ENCODE measurements around the gene PTDSS2.
"Not testable (repeated sequence)": the region's sequence is repeated elsewhere in the genome, so short reads cannot be mapped to it uniquely, and the experiment has no call there.

The PTDSS2 gene

DNA sequence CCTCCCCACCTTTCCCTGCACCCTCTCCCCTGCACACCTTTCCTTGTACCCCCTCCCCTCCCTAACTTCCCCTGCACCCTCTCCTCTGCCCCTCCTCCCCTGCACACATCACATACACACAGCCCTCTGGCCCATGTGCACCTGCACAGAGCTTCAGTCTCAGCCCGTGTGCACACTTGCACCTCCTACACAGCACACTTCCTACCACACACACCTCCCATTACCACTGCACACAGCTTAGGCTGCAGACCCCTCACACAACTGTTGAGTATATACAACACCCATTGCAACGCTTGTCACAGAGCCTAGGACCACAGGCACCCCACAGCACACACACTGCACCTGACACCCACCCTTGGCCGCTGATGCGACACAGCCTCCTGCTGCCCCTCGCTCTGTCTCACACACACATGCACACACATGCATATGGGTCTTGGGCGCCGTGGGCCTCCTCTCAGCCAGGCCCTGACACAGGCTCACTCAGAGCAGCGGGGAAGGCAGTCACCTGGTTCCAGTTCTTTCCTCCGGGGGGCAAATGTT, 35.7 kb upstream of the PTDSS2 start:
- no peak for DNase-seq

DNA sequence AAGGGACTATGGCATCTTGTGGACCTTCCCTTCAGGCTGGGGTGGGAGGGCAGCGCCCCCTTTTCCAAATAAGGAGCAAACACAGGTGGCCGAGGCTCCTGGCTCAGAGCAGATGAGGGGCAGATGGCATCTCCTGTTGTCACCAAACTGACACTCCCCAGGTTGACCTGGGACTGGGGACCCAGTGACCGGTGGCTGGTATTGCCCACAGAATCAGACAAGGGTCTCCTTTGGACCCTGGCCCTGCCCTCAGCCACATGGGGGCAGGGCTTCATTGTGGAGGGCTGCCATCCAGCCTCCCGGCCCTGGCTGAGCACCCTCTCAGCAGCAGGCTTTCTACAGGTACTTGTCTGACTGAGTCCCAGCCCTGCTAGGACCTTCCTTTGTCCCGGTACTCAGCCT, 34.4 kb upstream of the PTDSS2 start:
- no peak for DNase-seq

DNA sequence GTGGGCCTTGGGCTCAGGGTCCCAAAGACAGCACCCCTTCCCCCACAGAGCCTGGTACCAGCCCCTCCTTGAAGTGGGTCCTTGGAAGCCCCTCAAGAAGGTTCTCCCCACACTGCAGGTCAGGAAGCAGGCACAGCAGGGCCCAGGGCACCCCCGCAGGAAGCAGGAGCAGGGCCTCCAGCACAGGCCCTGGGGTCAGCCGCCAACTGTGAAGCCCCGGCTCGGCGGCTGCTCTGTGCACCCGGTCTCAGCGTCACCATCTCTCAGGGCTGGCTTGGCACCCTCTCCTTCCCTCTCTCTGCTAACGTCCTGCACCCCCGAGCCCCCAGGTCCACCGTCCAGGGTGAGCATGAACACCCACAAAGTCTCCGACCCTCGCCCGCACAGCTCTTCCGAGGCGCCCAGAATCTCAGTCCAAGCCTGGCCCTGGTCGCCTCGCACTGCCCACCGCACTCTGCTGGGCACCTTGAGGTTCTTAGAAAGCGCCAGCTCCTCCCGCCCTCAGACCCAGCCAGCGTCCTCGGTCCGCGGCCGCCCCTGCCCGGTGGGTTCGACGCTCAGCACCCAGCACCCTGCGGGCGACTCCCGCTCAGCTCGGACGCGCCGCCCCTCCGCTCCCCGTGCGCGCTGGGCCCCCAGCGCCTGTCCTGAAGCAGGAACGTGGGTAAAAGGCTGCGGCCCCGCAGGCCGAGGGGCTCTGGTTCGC, 33.9 kb upstream of the PTDSS2 start:
- no peak for DNase-seq

DNA sequence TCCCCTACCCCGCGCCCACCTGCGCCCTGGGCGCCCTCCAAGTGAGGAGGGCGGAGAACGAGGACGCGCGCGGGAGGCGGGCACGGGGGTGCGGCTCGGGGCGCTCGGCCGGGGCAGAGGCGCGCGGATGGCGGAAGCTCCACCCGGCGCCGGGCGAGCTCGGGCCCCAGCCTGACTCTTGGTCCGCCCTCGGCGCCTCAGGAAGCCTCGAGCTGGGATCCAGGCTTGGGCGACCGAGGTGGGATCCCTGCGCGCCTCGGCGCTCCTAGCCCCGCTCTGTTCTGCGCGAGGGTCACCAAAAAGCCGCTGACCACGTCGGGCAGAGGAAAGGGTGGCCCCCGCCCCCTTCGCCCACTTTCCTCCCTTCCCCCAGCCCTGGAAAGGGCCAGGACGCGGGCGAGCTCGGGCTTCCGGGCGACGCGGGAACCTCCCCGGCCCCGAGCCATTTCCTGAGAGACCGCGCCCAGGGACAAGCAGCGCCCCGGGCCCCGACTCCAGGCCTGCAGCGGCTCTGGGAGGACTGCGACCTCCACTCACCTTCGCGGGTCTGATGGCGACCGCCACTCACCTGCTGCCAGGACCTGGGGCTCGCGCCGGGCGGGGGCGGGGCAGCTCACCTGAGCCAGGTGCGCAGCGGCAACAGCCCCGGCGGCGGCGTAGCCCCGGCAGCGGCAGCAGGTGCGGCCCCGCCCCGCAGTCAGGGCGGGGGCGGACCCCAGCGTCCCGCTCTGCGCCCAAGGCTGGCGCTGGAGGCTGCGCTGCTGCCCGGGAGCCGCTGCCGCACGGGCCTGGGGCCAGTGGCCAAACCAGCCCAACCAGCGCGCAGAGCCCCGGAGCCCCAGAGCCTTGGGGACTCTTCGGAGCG, 33.1 kb upstream of the PTDSS2 start:
- DNase-seq, result no peak

DNA sequence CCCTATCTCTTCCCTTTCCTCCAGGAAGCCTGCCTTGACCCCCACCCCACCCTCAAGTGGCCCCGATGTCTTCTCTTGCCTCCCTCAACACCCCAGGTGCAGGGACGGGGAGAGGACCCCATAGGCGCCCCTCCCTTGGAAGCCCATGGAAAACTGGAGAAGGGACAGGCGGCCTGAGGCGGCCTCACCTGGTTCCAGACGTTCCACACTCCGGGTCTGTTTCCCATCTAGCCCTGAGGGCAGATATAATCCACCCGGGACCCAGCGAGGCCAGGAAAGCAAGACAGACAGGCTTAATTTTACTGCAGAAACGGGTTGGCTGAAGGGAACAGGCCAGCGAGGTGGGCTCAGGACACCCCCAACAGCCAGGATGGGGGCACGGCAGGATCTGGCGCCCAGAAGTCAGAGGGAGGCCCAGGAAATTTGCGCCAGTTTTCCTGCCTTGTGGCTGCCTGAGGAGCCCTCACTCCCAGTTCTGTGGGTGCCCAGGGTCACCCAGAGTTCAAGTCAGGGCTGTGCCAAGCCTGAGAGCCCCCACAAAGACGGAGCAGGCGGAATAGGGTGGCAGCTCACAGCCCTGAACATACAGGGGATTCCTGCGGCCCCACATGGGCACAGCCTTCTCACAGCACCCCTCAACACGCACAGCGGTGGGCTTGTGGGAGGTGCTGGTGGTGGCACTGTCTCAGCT, 32.3 kb upstream of the PTDSS2 start:
- no peak for DNase-seq

DNA sequence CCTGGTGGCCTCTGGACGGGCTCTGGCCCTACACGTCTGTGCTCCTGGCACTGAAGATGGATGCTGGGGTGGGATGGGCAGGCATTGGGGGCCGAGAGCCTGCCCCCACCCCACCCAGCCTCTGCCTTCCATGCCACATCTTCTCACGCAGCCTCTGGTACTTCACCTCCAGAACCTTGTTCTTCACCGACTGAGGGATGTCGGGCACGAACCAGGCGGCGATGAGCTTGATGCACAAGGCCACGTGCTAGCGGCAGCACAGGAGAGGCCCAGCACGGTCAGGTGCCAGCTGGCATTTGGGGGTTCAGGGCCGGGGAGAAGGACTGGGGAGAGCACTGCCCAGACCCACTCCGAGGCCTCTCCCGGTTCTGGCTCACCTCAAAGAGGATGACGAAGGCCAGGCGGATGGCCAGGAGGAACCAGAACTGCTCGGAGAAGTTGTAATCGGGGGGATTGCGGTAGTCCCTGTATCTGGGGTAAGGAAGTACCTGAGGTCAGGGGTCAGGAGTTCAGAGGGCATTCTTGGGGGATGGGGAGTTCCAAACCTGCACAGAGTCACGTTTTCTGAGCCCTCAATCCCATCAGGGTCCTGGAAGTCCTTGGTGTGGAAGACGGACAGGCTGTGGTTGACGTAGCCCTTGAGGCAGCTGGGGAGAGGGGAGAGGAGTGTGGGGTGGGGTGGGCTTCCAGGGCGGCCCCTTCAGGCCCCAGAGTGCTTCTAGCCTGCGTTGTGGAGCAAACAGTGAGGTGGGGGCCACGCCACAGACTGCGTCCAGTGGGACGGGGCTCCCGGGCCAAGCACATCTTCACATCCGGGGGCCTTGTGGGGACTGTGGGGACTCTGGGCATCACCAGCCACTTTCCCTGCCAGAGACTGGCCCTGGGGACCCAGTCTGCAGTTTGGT, 31.5 kb upstream of the PTDSS2 start:
- DNase-seq, result no peak

DNA sequence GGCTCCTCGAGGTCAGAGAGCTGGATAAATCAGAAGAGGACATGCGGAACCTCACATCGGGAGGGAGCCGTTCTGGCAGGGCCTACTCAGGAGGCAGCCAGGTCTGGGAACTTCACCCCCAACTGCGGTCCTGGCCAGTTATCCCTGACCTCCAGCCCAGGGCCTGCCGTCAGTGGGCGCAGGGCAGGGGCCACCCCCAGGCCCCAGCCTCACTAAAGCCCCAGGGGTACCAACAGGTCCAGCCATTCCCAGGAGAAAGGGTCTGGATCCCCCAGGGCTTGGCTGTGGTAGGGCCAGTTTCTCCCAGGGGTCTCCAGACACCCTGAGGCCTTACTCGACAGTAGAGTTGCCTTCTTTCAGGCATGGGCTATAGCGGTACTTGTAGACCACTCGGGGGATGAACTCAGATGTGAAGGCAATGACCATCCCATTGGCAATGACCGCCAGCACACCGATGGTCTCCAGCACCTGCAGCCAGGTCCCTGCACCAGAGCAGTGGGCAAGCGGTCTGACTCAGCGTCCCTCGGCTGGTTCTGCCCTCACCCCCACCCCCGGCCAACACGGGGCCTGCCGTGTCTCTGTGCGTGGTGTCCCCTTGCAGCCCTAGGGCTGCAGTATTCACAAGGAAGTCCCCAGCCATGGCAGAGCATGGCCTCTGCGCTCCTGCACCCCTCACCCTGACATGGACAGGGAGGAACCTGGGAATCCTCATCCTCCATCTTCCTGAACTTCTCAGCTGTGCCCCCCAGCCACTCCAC, 30.7 kb upstream of the PTDSS2 start:
- DNase-seq, result no peak

DNA sequence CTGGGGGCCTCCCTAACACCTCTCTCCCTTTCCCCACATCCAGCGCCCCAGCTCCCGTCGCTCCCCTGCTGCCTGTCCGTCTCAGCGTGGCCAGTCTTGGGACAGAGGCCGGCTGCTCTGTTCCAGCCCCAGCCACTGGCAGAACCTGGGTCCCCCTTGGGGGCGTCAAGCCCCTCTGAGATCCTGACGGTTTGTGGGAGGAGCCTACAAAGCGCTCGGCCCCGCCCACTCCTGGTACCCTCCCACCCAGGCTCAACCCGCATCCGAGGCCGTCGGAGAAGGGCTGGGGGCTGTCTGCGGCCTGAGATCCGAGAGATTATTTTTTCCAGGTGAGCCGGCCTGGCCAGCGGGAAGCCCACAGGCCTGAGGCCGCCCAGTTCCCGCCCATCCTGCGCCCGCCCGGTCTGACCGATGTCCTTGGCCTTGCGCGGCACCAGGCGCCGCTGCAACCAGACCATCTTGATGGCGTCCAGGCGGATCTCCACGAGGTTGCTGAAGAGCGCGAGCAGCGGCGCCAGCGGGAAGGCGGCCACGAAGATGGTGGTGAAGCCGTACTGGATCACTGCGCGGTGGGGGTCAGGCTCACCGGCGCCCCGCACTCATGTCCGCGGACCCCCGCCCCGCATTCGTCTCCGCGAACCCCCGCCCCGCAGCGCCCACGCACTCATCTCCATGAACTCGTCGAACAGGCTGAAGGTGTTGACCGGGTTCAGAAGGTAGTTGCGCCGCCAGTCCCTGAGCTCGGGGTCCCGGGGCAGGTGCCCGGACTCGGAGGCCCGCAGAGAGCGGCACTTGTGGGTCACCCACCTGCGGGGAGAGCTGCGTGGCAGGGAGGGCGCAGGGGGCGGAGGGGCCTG, 29.8 kb upstream of the PTDSS2 start:
- DNase-seq, result no peak

DNA sequence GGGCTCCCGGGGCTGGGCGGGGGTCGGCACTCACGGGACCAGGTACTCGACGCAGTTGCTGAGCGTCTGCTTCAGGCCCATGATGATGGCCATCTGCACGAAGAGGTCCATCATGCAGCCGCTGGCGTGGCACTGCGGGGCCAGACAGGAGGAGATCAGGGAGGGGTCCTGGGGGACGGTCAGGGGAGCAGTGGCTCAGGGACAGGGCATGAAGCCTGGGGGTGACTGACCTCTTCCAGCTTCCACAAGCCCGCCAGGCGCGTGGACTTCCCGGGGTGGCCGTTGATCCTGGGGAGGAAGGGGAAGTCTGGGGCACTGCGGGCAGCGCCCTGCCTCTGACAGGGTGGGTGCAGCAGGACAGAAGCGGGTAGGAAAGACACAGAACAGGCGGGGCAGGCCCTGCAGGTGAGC, 29.2 kb upstream of the PTDSS2 start:
- DNase-seq, result no peak

DNA sequence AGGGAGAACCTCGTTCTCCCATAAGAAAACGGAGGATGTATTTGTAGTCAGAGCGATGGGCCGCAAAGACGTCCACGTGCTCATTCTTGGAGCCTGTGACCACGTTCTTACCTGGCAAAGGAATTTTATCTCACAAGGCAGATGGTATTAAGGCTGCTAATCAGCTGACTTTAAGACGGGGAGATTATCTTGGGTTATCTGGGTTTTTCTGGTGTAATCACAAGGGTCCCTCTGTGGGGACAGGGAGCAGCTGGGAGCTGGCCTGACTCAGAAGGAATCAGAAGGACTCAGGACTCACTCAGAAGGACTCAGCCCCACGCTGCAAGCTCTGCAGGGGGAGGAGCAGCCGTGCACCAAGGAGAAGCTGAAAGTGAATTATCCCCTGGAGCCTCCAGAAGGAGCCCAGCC, 27.8 kb upstream of the PTDSS2 start:
- DNase-seq, result no peak

DNA sequence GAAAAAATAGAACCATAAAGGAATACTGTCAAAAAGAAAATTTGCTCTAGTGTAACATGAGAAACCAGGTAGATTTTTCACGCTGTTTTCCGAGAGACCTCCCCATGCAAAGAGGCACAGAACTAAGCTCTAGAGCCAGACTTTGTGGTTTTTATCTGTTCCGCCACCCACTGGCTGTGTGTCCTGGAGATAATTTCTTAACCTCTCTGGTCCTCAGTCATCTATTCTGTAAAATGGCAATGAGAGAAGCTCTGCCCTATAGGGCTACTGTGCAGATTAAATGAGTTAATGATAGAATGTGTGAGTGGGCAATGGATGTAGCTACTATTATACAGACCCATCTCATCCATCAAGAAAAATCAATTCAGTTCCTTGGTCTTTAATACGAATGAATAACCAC, 25.8 kb upstream of the PTDSS2 start:
- no peak for DNase-seq

DNA sequence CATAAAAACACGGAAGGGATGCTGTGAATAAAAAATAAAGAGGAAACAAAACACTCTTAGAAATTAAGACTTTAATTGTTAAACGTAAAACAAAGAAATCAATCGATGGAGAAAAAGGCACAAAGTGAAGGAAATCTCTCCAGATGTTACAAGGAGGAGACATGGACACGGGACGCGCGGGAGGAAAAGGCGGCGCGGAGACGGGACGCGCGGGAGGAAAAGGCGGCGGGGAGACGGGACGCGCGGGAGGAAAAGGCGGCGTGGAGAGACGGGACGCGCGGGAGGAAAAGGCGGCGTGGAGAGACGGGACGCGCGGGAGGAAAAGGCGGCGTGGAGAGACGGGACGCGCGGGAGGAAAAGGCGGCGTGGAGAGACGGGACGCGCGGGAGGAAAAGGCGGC, 25.3 kb upstream of the PTDSS2 start:
- not testable (repeated sequence) for DNase-seq

DNA sequence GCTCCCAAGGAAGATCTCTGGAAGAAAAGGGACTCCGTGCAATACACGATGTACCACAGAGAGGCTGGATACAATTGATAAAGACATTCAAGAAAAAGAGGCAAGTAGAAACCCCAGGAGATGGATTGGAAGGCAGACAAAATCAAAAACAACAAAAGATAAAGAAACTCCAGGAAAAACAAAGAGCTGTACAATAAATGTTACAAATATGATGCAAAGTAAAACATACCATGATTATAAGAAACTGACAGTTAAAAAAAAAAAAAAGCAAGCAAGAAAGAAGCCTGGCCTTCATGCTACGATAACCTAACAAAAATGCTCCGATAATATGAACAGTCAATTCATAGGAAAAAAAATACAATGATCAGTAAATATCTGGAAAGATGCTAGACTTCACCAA, 24.8 kb upstream of the PTDSS2 start:
- no peak for DNase-seq

DNA sequence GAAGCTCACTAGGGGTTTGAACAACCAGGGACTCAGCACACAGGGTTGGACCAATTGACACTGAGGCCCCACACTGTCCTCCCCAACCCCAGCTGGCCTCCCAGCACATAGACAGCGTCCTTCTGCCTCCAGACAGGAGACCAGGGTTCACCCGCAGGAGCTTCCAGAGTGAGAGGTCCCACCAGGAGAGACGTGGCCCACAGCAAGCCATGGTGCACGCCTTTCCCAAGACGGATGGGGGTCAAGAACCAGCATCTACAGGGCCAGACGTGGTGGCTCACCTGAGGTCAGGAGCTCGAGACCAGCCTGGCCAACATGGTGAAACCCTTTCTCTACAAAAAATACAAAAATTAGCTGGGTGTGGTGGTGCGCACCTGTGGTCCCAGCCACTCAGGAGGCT, 23.2 kb upstream of the PTDSS2 start:
- DNase-seq, result no peak

DNA sequence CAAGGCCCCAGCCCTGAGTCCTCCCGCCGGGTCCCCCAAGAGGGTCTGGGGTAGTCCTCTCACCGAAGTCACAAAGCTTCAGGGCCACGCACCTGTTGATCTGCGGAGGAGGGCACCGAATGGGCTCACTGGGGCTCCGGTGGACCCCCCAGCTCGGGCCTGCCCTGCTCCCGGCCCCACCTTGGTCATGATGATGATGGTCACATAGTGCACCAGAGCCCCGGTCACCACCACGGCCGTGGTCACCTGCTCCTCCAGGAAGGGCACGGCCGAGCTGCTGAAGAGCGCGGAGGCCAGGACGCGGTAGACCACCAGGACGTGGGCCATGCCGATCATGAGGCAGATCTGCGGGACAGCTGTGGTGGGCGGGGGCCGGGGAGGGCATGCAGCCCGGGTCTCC, 21.8 kb upstream of the PTDSS2 start:
- DNase-seq, result no peak

DNA sequence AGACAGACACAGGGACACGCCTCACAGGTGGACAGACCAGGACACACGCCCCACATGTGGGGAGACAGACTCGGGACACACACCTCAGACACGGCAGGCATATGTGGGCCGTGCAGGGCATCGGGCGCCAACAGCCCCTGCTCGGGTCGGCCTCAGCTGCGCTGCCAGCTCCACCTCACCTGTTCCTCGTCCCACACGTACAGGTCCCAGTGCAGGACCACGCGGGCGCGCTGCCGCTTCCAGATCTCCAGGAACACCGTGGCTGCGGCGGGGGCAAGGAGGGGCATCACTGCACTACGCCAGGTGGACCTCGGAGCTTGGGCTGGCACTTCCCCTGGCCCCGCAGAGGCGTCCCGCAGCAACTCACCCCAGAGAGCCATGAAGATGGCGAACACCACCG, 20.7 kb upstream of the PTDSS2 start:
- no peak for DNase-seq

DNA sequence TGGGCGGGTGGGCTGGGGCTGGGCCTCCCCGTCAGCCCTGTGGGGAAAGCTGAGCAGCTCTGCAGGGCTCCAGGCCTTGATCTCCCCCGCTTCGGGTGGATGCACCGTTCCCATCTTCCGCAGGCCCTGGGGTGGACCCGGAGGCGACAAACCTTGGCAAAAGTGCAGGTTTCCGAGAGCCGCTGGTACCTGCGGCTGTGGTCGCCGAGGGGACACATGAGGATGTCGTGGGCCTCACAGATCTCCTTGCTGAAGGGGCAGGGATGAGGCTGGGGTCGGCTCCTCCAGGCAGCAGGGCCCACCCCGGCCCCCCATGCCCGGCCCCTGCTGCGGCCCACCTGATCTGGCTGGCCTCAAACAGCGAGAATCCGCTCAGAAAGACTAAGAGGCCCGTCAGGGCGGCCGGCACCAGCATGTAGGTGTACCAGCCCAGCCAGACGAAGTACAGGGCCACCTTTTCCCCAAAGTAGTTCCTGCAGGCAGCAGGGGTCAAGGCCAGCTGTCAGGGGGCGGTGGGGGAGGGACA, 20.1 kb upstream of the PTDSS2 start:
- no peak for DNase-seq

DNA sequence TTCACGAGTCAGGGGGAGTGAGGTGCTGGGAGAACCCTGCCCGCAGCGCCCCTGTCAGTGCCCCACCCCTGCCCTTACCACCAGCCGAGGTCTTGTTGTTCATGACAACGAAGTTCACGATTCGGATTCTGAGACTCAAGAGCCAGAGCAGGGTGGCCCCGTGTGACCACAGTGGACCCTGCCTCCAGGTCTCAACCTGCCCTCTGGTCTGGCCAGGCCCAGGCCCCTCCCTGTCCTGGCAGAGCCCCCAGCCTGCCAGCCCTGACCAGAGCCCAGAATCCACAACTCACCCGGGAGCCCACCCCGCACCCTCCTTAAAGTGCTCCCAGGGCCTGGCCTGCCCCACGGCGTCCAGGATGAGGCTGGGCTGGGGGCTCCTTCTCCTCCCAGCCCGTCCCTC, 18.2 kb upstream of the PTDSS2 start:
- DNase-seq, result no peak

DNA sequence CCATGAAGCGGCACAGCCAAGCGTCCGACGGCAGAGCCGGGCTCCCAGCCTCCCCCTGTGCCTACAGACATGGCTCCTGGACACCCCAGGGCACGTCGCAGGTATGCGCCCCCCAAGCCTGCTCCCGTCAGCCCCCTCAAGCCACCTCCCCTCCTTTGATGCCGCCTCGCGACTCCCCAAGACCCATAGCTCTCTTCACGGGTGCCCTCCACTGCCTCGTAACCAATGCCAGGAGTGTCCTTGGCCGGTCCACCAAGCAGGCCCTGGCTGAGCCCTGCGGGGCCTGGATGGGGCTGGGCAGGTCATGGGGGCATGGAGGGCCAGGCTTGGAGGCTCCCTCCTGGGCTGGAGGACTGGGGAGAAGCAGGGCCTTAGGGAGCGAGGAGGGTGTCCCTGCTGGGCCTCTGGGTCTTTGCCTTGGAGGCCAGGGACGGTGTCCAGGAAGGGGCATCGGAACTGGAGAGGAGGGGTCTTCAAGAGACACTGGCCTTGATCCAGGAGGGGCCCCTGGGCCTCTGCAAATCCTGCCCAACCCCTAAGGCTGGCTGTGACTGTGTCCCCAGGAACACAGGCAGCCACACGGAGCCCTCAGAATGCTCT, 17.5 kb upstream of the PTDSS2 start:
- no peak for DNase-seq

DNA sequence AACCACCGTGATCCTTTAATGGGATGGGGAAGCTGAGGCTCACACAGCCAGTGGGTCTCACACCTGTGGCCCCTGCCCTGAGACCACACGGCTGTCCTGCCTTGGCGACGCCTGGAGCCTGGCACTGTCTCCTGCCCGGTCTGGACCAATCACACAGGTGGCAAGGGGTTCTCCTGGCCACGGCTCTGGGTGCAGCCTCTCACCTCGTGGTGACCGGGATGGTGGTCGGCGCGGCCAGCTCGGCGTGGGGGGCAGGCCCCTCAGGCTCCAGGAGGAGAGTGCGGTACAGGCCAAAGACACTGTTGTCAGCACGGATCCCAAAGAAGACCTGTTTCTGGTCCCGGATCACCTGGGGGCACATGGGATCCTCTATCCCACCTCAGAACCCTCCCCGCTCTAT, 17.0 kb upstream of the PTDSS2 start:
- DNase-seq, result no peak

All from NCI-H1694 treated with DMSO at 0.1 percent for 48 hours (cell line).